Endothelial cell of umbilical vein (primary cell): ENCODE data around the gene RBM44. TPM values are rescaled to one million over a fixed set of nuclear protein-coding genes. Genes with fewer than 3 reads are reported as not detected.
"Not testable (repeated sequence)": the region's sequence is repeated elsewhere in the genome, so short reads cannot be mapped to it uniquely, and the experiment has no call there.

Experiments used
- BruUV-seq: library from RNA; stranded (reverse); fragments of 400-500 nt; replicated peaks from 2 replicates; lab custom pipeline; 2021; lab: Mats Ljungman, UMichigan
- CTCF ChIA-PET: fragments of 300-600, 350-600 bp; sonication (Branson Sonifier 250); formaldehyde crosslinking; loops from one replicate; lab custom pipeline; 2021; ENCODE audit warnings: antibody characterized with exemption, inconsistent platforms; lab: Charles Lee
- POLR2A ChIA-PET: fragments of 300-600, 350-600 bp; sonication (Branson Sonifier 250); formaldehyde crosslinking; loops from one replicate; lab custom pipeline; 2021; ENCODE audit warnings: antibody characterized with exemption, inconsistent platforms; lab: Charles Lee
- DNase-seq: peaks from one replicate; pipeline ENCODE4 v3.0.0-alpha.2; 2011; ENCODE audit warnings: low read depth, low spot score
- FAIRE-seq: peaks from 2 replicates; lab custom pipeline; 2011; peaks lifted over from hg19 to GRCh38; lab: Jason Lieb, UNC
- H2AFZ ChIP-seq: 2 replicates; pipeline ENCODE4 v1.6.0; 2012; ENCODE audit warnings: low read depth, low read length, control low read depth, inconsistent platforms
- H3K27ac ChIP-seq: 2 replicates; pipeline ENCODE4 v1.5.1; 2011; ENCODE audit warnings: low read depth, mild to moderate bottlenecking, control low read depth, low read length, moderate library complexity; ENCODE audit not compliant: insufficient read depth
- H3K27me3 ChIP-seq, 2 experiments: 2 replicates each; pipeline versions ENCODE4 v1.6.0 to v1.6.1; 2011; ENCODE audit warnings: low read length in 2 of 2, mixed read lengths in 1 of 2; ENCODE audit not compliant: control insufficient read depth in 2 of 2, insufficient read depth in 2 of 2
- H3K36me3 ChIP-seq, 2 experiments: 2 replicates in 1 of 2; 3 replicates in 1 of 2; pipeline ENCODE4 v1.5.1; 2011; ENCODE audit warnings: low read length in 2 of 2, mild to moderate bottlenecking in 1 of 2, moderate library complexity in 1 of 2; ENCODE audit not compliant: control insufficient read depth in 2 of 2, insufficient read depth in 2 of 2; ENCODE audit errors: extremely low read depth in 1 of 2
- H3K4me1 ChIP-seq: 3 replicates; pipeline ENCODE4 v1.5.1; 2011; ENCODE audit warnings: mild to moderate bottlenecking, low read length; ENCODE audit not compliant: control insufficient read depth, insufficient read depth; ENCODE audit errors: extremely low read depth
- H3K4me2 ChIP-seq: 2 replicates; pipeline ENCODE4 v1.6.1; 2011; ENCODE audit warnings: low read length, control low read depth, mixed read lengths; ENCODE audit not compliant: insufficient read depth
- H3K4me3 ChIP-seq, 3 experiments: fragments of 200-600 bp in 1 of 3; sonication (generic), shearing (Covaris generic) in 1 of 3; replicated peaks in 1 of 3; 2 replicates each; pipeline ENCODE4 v1.5.1; 2011 to 2016; ENCODE audit warnings: control low read depth in 3 of 3, low read length in 3 of 3, mild to moderate bottlenecking in 2 of 3, inconsistent platforms in 1 of 3, low read depth in 1 of 3, moderate library complexity in 1 of 3; ENCODE audit not compliant: insufficient read depth in 1 of 3
- H3K79me2 ChIP-seq: 2 replicates; pipeline ENCODE4 v1.6.0; 2012; ENCODE audit warnings: low read length, inconsistent platforms; ENCODE audit not compliant: control insufficient read depth, insufficient read depth
- H3K9ac ChIP-seq: replicated peaks from 2 replicates; pipeline ENCODE3; 2011; ENCODE audit warnings: low read length, control low read depth; ENCODE audit not compliant: insufficient read depth; ENCODE audit errors: extremely low read depth
- H3K9me1 ChIP-seq: replicated peaks from 3 replicates; pipeline ENCODE4 v1.6.0; 2011; ENCODE audit warnings: mild to moderate bottlenecking, low read length; ENCODE audit not compliant: control insufficient read depth, insufficient read depth; ENCODE audit errors: extremely low read depth
- H3K9me3 ChIP-seq: replicated peaks from 2 replicates; pipeline ENCODE4 v1.5.1; 2012; ENCODE audit warnings: low read length, inconsistent platforms; ENCODE audit not compliant: control insufficient read depth, insufficient read depth
- H4K20me1 ChIP-seq: replicated peaks from 2 replicates; pipeline ENCODE3; 2011; ENCODE audit warnings: mild to moderate bottlenecking, low read length; ENCODE audit not compliant: control insufficient read depth, insufficient read depth; ENCODE audit errors: extremely low read depth
- JUN ChIP-seq: IDR thresholded peaks from 2 replicates; pipeline ENCODE4 v1.6.1; 2011; ENCODE audit warnings: borderline replicate concordance, low read depth; ENCODE audit not compliant: insufficient read length, insufficient read depth
- MAX ChIP-seq: IDR thresholded peaks from 2 replicates; pipeline ENCODE4 v1.6.1; 2011; ENCODE audit not compliant: insufficient read depth, insufficient read length
- MYC ChIP-seq: IDR thresholded peaks from one replicate; pipeline ENCODE4 v1.6.1; 2011; ENCODE audit warnings: mild to moderate bottlenecking, low read depth, low read length
- POLR2A ChIP-seq: IDR thresholded peaks from 2 replicates; pipeline ENCODE4 v1.6.1; 2012; ENCODE audit warnings: low read depth, mild to moderate bottlenecking, control low read depth, low read length
- POLR2AphosphoS5 ChIP-seq: IDR thresholded peaks from 2 replicates; pipeline ENCODE4 v1.6.1; 2012; ENCODE audit warnings: low read depth, mild to moderate bottlenecking, control low read depth, low read length, moderate library complexity; ENCODE audit not compliant: insufficient read depth
- dilution Hi-C: fragments of 300-500 bp; cut with MboI; formaldehyde crosslinking; loops from one replicate; pipeline ENCODE4 v1.15.0; 2019; ENCODE audit warnings: low sequenced_read_pairs; ENCODE audit not compliant: extremely low pct_ligation_motif_present
- intact Hi-C: fragments of 100-400 bp; cut with micrococcal nuclease; formaldehyde crosslinking; loops from one replicate; pipeline ENCODE4 v1.10.0; 2022
- polyA plus RNA-seq, 4 experiments: library from polyadenylated mRNA; depleted of rRNA in 3 of 4; stranded (reverse) in 3 of 4; unstranded in 1 of 4; fragments of >200 nt; gene quantifications; 2 replicates each; pipeline versions ENCODE4 v1.2.1 to v1.2.3, GENCODE V29; 2011 to 2012; ENCODE audit warnings: missing spikeins in 1 of 4
- total RNA-seq: library from RNA; stranded (reverse); gene quantifications from 2 replicates; pipeline ENCODE4 v1.2.3, GENCODE V29; 2021

RBM44 gene
- total and polyA plus RNA-seq, 2 donors (not counting 3 experiments of a cell fraction or from before 2014, with no cell fraction given), result 0.14 to 0.53 TPM

GRCh38 chr2:237868074-237868473, 69.5 kb downstream of the RBM44 start:
- H3K79me2 ChIP-seq, dilution Hi-C loops: not testable (repeated sequence)

GRCh38 chr2:237868631-237869342, 70.2 kb downstream of the RBM44 start:
- no TSS peak for BruUV-seq
- H3K27me3 ChIP-seq, result no peaks in the 10 kb centered on the region
- FAIRE-seq (no peak), DNase-seq (no peak)
- no peak overlapping the region for H3K4me3 ChIP-seq
- no peak overlapping the region for H3K4me2 ChIP-seq
- ChIA-PET CTCF (no interaction called here), POLR2A (no interaction called here)
- H3K79me2 ChIP-seq, result no peaks in the 10 kb centered on the region
- dilution Hi-C loops (no loop called here), intact Hi-C loops (no loop called here)
- no peak overlapping the region for H3K27ac ChIP-seq
- peaks cover 5% of the 10 kb centered on the region for H3K4me1 ChIP-seq
- no peak overlapping the region for H3K9ac ChIP-seq
- no peaks in the 10 kb centered on the region for H3K9me1 ChIP-seq
- H3K9me3 ChIP-seq, result no peaks in the 10 kb centered on the region
- no peaks in the 10 kb centered on the region for H3K36me3 ChIP-seq
- no peak for TF ChIP-seq POLR2A
- no peak for TF ChIP-seq MYC
- no peak for TF ChIP-seq JUN
- no peak for TF ChIP-seq POLR2AphosphoS5
- TF ChIP-seq MAX, result no peak
- no peaks in the 10 kb centered on the region for H4K20me1 ChIP-seq
- no peak overlapping the region for H2AFZ ChIP-seq

More at GRCh38 chr2:237868074-237868473, 69.5 kb downstream of the RBM44 start:
- H3K27me3 ChIP-seq, H3K4me2 ChIP-seq, H3K4me1 ChIP-seq, H4K20me1 ChIP-seq, H3K9me3 ChIP-seq, H3K4me3 ChIP-seq, FAIRE-seq, H3K9me1 ChIP-seq, BruUV-seq, H2AFZ ChIP-seq, DNase-seq, POLR2A ChIA-PET, H3K27ac ChIP-seq, H3K9ac ChIP-seq, H3K36me3 ChIP-seq, CTCF ChIA-PET, intact Hi-C loops: not testable (repeated sequence)
